GM12878 (cell line): ENCODE measurements around the gene TRPM6.

ENCODE experiments used
- CREB1 ChIP-seq: IDR thresholded peaks from 2 replicates; pipeline ENCODE4 v1.6.1; 2012; ENCODE audit warnings: low read depth, mild to moderate bottlenecking, inconsistent platforms
- CTCF ChIP-seq, 3 experiments: IDR thresholded peaks in 2 of 3; conservative IDR thresholded peaks in 1 of 3; 2 replicates each; pipeline ENCODE4 v1.5.1; 2011; ENCODE audit warnings: low read depth in 3 of 3, low read length in 3 of 3, mild to moderate bottlenecking in 3 of 3, control low read depth in 2 of 3, moderate library complexity in 2 of 3, inconsistent platforms in 1 of 3, mixed read lengths in 1 of 3; ENCODE audit not compliant: control insufficient read depth in 2 of 3, insufficient read depth in 1 of 3; ENCODE audit errors: extremely low read depth in 1 of 3
- E2F4 ChIP-seq: IDR thresholded peaks from 2 replicates; pipeline ENCODE4 v1.6.1; 2012; ENCODE audit warnings: low read depth, low read length, improper control_type of control experiment
- FOXM1 ChIP-seq: IDR thresholded peaks from 2 replicates; pipeline ENCODE4 v1.6.1; 2012; ENCODE audit warnings: low read depth, mild to moderate bottlenecking, inconsistent platforms, low read length, moderate library complexity
- HDGF ChIP-seq: fragments of 450-650 bp; IDR thresholded peaks from 2 replicates; pipeline ENCODE4 v1.6.1; 2016; ENCODE audit warnings: antibody characterized with exemption
- POLR2A ChIP-seq: IDR thresholded peaks from 2 replicates; pipeline ENCODE4 v1.6.1; 2011; ENCODE audit warnings: low read depth, mild to moderate bottlenecking, low read length
- POLR2AphosphoS2 ChIP-seq: IDR thresholded peaks from 2 replicates; pipeline ENCODE4 v1.6.1; 2011; ENCODE audit warnings: low read depth, mild to moderate bottlenecking, low read length, improper control_type of control experiment, moderate library complexity
- POLR2AphosphoS5 ChIP-seq: IDR thresholded peaks from 2 replicates; pipeline ENCODE4 v1.6.1; 2011; ENCODE audit warnings: mild to moderate bottlenecking, low read length, inconsistent platforms
- TARDBP ChIP-seq: IDR thresholded peaks from 2 replicates; pipeline ENCODE4 v1.6.1; 2016; ENCODE audit warnings: borderline replicate concordance
- ZNF274 ChIP-seq: IDR thresholded peaks from one replicate; pipeline ENCODE4 v1.8.0; 2011; ENCODE audit not compliant: insufficient read length, insufficient read depth

- TF ChIP-seq CTCF (IDR thresholded peaks at IDR 0.05 in 2 of 3, conservative IDR thresholded peaks at IDR 0.05 in 1 of 3; ENCODE audit: control insufficient read depth in 2 of 3, extremely low read depth in 1 of 3, insufficient read depth in 1 of 3, low read depth in 3 of 3, low read length in 3 of 3) = no peak
- TF ChIP-seq FOXM1 = no peak
- no peak for TF ChIP-seq ZNF274
- TF ChIP-seq E2F4 = no peak
- no peak for TF ChIP-seq TARDBP
- TF ChIP-seq POLR2AphosphoS2 = no peak
- TF ChIP-seq POLR2AphosphoS5 = no peak
- no peak for TF ChIP-seq CREB1
- no peak for TF ChIP-seq POLR2A
- no peak for TF ChIP-seq HDGF
Observed at GRCh38 chr9:74817281-74817810, 70.4 kb downstream of the TRPM6 start.
